Activated T-cell treated with anti-CD3 and anti-CD28 coated beads, Interleukin-2, amount 50 U/mL, for 24 hours (primary cell): Measurements from ENCODE around the gene CBX1.

ENCODE experiments used
- DNase-seq: peaks from one replicate; pipeline ENCODE4 v3.0.0-alpha.2; 2020
- H3K27ac Mint-ChIP-seq: 2 replicates; pipeline ENCODE4 v1.8.0; 2020; ENCODE audit warnings: mild to moderate bottlenecking, mixed read lengths
- H3K27me3 Mint-ChIP-seq: 2 replicates; pipeline ENCODE4 v1.8.0; 2020; ENCODE audit warnings: mixed read lengths
- H3K36me3 Mint-ChIP-seq: 2 replicates; pipeline ENCODE4 v1.8.0; 2020; ENCODE audit warnings: low read depth, mixed read lengths
- H3K4me1 Mint-ChIP-seq: 2 replicates; pipeline ENCODE4 v1.8.0; 2020; ENCODE audit warnings: low read depth, mixed read lengths
- H3K4me3 Mint-ChIP-seq: 2 replicates; pipeline ENCODE4 v1.8.0; 2020; ENCODE audit warnings: mild to moderate bottlenecking, moderate library complexity, mixed read lengths
- H3K9me3 Mint-ChIP-seq: 2 replicates; pipeline ENCODE4 v1.8.0; 2020; ENCODE audit warnings: mixed read lengths

The CBX1 gene

GRCh38 chr17:48101012-48101720, at the start of gene CBX1:
Gene CBX1 (minus strand): TSS chr17:48101478. CDS start chr17:48077004, 24,474 bp downstream.
- Mint-ChIP-seq H3K4me1 (peaks cover 49% of the 10 kb centered on the region), H3K9me3 (peaks cover 8% of the 10 kb centered on the region), H3K36me3 (peaks cover 14% of the 10 kb centered on the region), H3K27me3 (no peaks in the 10 kb centered on the region), H3K27ac (peak within 1 kb of the TSS; percentile 94), H3K4me3 (peak within 1 kb of the TSS; percentile 99)
- DNase-seq, result peak; percentile 96

DNA sequence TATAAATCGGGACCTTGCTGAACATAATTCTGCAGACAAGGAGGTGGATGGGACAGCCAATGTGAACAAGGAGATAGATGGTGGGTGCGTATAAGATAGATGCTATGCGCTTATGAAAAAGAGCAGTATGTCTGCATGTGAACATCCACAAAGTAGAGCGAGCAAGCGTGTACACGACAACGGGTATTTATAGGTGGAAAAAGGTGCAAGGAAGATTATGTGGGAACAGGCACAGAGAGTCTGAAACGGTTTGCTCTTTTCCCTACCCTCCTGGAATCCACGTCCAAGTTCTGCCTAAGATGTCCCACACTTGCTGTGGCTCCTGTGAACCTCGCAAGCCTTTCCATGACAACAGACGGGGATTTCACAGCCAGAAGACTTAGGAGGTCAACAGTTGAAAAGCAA, 49.3 kb upstream of the CBX1 start:
- Mint-ChIP-seq H3K27me3 (no peaks in the 10 kb centered on the region), H3K27ac (no peak overlapping the region), H3K4me1 (no peaks in the 10 kb centered on the region), H3K36me3 (peaks cover 48% of the 10 kb centered on the region), H3K4me3 (no peak overlapping the region), H3K9me3 (no peaks in the 10 kb centered on the region)
- DNase-seq, result no peak

- Mint-ChIP-seq H3K4me3 (no peak overlapping the region), H3K36me3 (peaks cover 49% of the 10 kb centered on the region), H3K4me1 (peaks cover 3% of the 10 kb centered on the region), H3K27me3 (no peaks in the 10 kb centered on the region), H3K27ac (no peak overlapping the region), H3K9me3 (no peaks in the 10 kb centered on the region)
- DNase-seq, result no peak
Measured at GRCh38 chr17:48149787-48150463, 48.6 kb upstream of the CBX1 start.

GRCh38 chr17:48148854-48149786, 47.8 kb upstream of the CBX1 start:
- Mint-ChIP-seq H3K36me3 (peaks cover 47% of the 10 kb centered on the region), H3K9me3 (no peaks in the 10 kb centered on the region)
- no peak for DNase-seq

GRCh38 chr17:48148029-48148770, 46.9 kb upstream of the CBX1 start:
- Mint-ChIP-seq H3K27ac (peak overlapping the region; percentile 1), H3K4me1 (peaks cover 3% of the 10 kb centered on the region), H3K27me3 (no peaks in the 10 kb centered on the region), H3K9me3 (no peaks in the 10 kb centered on the region), H3K4me3 (no peak overlapping the region), H3K36me3 (peaks cover 44% of the 10 kb centered on the region)
- no peak for DNase-seq

More at GRCh38 chr17:48148854-48149786, 47.8 kb upstream of the CBX1 start:
- H3K27ac Mint-ChIP-seq, result peak overlapping the region; percentile 68
- no peaks in the 10 kb centered on the region for H3K27me3 Mint-ChIP-seq
- H3K4me3 Mint-ChIP-seq, result no peak overlapping the region
- H3K4me1 Mint-ChIP-seq, result peaks cover 3% of the 10 kb centered on the region

DNA sequence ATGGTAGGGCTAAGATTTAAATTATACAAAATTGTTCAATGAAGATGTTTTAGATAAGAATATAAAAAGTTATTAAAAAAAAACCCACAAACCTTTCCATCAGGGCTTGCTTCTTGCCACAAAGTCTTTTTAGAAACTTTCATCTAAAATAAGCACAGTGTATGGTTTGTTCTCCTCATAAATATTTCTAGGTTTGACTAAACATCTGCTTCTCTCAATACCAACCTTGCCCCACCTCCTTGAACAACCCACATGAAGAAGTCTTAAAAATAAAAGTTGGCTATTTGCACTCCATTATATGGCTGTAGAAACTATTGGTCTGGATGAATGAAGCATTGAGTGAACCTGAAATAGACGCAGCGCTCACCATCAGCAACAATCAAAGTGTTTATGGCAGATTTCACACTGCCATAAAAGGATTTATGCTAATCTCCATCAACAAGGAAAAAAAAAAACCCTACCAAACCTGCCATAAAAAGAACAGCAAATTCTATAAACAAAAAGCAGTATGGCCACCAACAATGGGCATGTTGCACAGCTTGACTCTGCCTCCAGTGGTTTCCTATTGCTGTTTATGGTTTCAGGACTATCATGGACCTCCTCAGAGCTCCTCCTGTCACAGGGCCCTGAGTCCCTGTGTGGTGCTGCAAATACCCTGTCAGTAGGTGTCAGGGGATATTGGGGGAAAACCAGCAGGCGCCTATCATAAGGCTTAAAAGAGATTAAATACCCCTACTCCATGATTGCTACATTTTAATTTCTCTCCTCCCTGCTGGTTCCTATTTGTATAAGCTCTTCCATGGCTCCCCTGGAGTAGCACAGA, 43.9 kb upstream of the CBX1 start:
- peak overlapping the region; percentile 1 for H3K27ac Mint-ChIP-seq

DNA sequence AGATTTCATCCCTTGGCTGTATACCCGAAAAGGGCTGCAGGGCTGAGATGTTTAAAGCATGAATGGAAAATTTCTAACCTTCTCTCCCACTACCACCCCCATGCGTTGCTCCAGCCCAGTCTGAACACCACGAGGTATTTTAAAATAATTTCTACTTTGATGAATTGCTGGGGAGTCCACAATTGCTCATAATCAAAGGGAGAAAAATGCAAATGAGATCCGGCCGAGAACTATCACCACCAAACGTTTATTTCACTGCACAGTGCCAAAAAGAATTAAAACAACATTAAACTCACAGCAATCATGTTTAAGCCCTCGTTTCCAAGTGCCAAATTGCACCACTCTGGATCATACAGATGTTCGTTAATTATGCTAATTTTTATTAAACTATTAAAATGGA, 43.0 kb upstream of the CBX1 start:
- Mint-ChIP-seq H3K36me3 (peaks cover 49% of the 10 kb centered on the region), H3K9me3 (no peaks in the 10 kb centered on the region), H3K4me1 (peaks cover 13% of the 10 kb centered on the region), H3K4me3 (no peak overlapping the region), H3K27me3 (no peaks in the 10 kb centered on the region), H3K27ac (no peak overlapping the region)
- no peak for DNase-seq

More for the DNA sequence above, 43.9 kb upstream of the CBX1 start:
- peaks cover 44% of the 10 kb centered on the region for H3K36me3 Mint-ChIP-seq
- no peak overlapping the region for H3K4me3 Mint-ChIP-seq
- H3K9me3 Mint-ChIP-seq, result no peaks in the 10 kb centered on the region
- H3K4me1 Mint-ChIP-seq, result peaks cover 6% of the 10 kb centered on the region
- H3K27me3 Mint-ChIP-seq, result no peaks in the 10 kb centered on the region
- no peak for DNase-seq

- Mint-ChIP-seq H3K27ac (peak overlapping the region; percentile 23), H3K4me3 (no peak overlapping the region), H3K36me3 (peaks cover 44% of the 10 kb centered on the region), H3K4me1 (peaks cover 13% of the 10 kb centered on the region), H3K27me3 (no peaks in the 10 kb centered on the region), H3K9me3 (no peaks in the 10 kb centered on the region)
- no peak for DNase-seq
Measured at GRCh38 chr17:48143629-48144028, 42.4 kb upstream of the CBX1 start.

DNA sequence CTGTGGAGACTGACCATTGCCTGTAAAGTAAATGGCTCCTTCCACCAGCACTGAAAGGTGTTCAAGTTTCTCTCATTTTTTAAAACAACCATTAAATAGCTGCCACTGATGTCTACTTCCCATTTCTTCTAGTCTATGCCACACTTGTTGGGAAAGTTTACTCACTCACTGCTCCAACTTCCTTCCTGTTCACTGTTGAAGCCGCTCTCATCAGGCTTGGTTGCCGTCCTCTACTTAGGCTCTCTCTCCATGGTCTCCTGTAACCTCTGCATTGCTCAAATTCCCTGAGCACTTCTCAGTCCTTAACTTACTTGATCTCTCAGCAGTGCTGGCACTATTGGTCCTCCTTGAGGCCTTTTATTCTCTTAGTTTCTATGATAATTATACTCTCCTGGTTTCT, 38.7 kb upstream of the CBX1 start:
- H3K27me3 Mint-ChIP-seq, result no peaks in the 10 kb centered on the region
- H3K36me3 Mint-ChIP-seq, result peaks cover 49% of the 10 kb centered on the region
- peak overlapping the region; percentile 81 for H3K27ac Mint-ChIP-seq
- H3K9me3 Mint-ChIP-seq, result no peaks in the 10 kb centered on the region
- DNase-seq, result no peak
- H3K4me1 Mint-ChIP-seq, result peaks cover 10% of the 10 kb centered on the region
- no peak overlapping the region for H3K4me3 Mint-ChIP-seq

DNA sequence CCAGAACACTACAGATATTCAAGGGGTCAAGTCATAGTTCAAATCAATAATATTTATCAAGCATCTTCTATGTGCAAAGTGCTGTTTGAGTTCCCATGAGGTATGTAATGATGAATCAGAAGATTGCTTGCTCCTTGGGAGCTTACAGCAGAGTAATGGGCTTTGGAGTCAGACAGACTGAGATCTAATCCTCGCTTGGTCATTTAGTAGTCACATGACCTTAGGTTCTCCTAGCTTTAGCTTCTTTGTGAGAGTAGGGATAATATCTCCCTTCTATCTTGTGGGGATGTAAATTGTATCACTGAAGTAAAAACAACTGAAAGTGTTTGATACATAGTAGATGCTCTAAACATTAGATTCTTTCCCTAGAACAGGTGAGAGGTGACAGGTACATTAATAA, 36.4 kb upstream of the CBX1 start:
- Mint-ChIP-seq H3K4me3 (no peak overlapping the region), H3K9me3 (no peaks in the 10 kb centered on the region), H3K36me3 (peaks cover 46% of the 10 kb centered on the region), H3K4me1 (peaks cover 10% of the 10 kb centered on the region), H3K27ac (no peak overlapping the region), H3K27me3 (no peaks in the 10 kb centered on the region)
- no peak for DNase-seq

DNA sequence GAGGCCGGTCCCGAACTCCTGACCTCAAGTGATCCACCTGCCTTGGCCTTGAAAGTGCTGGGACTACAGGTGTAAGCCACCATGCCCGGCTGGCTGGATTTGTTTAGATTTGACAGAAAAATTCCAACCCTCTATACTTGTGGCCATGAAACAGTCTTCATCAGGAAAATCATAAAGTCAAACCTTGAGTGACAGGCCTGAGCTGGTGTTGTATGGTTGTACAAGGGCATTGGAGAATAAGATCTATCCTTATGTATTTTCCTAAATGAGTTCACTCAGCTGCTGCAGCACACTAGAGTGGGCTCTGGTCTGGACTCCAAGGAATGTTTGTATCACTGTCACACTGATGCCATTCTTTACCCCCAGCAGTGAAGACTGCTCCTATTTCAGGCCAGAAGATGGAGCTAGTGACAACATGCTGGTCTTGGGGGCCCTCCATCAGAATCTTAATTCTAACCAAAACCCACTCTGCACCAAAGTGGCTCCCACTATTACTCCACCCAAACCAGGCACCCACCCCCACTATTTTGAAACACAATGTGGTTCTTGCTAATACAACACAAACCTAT, 33.7 kb upstream of the CBX1 start:
- H3K9me3 Mint-ChIP-seq, result no peaks in the 10 kb centered on the region
- H3K4me3 Mint-ChIP-seq, result no peak overlapping the region
- H3K4me1 Mint-ChIP-seq, result peaks cover 6% of the 10 kb centered on the region
- peaks cover 49% of the 10 kb centered on the region for H3K36me3 Mint-ChIP-seq
- DNase-seq, result no peak
- H3K27me3 Mint-ChIP-seq, result no peaks in the 10 kb centered on the region
- H3K27ac Mint-ChIP-seq, result peak overlapping the region; percentile 33

- no peaks in the 10 kb centered on the region for H3K9me3 Mint-ChIP-seq
- H3K4me3 Mint-ChIP-seq, result no peak overlapping the region
- H3K4me1 Mint-ChIP-seq, result peaks cover 1% of the 10 kb centered on the region
- DNase-seq, result no peak
- H3K27me3 Mint-ChIP-seq, result no peaks in the 10 kb centered on the region
- H3K36me3 Mint-ChIP-seq, result peaks cover 38% of the 10 kb centered on the region
- no peak overlapping the region for H3K27ac Mint-ChIP-seq
Measured at GRCh38 chr17:48132385-48132784, 31.1 kb upstream of the CBX1 start.

DNA sequence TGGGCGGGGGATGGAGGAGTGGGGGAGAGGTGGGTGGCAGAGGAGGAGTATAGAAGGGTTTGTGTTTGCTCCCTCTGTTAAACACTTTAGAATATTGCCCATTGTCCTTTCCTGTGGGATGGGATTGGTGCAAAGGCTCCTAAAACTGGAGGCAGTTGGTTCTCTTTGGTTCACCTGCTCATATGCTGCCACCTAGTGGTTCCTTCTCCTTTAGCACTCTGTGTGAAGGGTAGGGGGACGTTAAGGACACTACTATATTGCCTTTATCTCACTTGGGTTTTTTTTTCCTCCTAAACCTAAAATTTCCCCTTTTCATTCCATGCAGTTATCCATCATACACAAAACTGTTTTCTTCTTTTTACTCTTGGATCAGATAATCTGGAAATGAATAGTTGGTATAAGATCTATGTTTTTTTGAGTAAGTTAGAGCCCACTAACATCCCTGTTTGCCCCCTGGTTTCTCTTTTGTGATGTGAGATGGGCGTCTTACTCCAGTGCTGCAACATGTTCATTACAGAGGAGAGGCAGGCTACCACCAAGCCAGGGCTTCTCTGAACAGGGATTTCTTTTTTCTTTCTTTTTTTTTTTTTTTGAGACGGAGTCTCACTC, 30.0 kb upstream of the CBX1 start:
- peaks cover 38% of the 10 kb centered on the region for H3K36me3 Mint-ChIP-seq
- peak overlapping the region; percentile 47 for H3K27ac Mint-ChIP-seq
- no peaks in the 10 kb centered on the region for H3K27me3 Mint-ChIP-seq
- H3K4me1 Mint-ChIP-seq, result peaks cover 1% of the 10 kb centered on the region
- H3K9me3 Mint-ChIP-seq, result no peaks in the 10 kb centered on the region
- DNase-seq, result no peak
- H3K4me3 Mint-ChIP-seq, result no peak overlapping the region
